ENCODE results near the gene NXPE3.

Gene NXPE3

DNA sequence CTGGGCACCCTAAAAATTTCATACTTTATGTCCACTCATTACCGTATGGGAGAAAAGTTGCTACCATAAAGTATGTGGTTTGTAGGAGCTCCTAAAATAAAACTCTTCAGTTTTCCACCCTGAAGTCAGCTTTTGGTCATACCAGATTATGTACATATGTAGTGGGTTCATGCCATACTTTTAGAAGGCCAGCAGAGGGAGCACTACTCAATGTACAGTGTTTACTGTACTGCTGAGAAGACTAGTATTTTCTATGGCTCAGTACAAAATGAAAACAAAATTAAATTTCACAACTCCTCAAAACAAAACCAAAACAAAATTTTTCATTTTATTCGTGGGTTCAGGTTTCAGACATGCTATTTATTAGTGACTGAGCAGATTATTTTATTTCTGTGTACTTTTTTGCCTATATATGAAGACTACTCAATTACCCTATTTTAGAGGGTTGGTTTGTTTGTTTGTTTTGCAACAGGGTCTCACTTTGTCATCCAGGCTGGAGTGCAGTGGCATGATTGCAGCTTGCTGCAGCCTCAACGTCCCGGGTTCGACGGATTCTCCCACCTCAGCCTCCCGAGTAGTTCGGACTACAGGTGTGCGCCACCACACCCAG is 24.3 kb downstream of the NXPE3 start:
- peak; percentile 80 for DNase-seq

DNA sequence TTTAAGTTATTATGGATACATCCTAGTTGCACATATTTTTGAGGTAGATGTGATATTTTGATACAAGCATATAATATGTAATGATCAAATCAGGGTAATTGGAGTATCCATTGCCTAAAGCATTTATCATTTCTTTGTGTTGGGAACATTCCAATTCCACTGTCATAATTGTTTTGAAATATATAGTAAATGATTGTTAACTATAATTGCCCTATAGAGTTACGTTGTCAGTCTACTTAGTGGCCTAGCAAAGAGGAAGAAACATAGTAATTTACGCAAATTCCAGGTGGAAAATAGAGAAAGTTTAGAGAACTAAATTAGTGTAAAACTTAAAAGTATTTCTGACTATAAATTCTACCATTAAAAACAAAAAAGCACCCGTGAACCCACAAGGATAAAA is 24.9 kb downstream of the NXPE3 start:
- DNase-seq: no peak

DNA sequence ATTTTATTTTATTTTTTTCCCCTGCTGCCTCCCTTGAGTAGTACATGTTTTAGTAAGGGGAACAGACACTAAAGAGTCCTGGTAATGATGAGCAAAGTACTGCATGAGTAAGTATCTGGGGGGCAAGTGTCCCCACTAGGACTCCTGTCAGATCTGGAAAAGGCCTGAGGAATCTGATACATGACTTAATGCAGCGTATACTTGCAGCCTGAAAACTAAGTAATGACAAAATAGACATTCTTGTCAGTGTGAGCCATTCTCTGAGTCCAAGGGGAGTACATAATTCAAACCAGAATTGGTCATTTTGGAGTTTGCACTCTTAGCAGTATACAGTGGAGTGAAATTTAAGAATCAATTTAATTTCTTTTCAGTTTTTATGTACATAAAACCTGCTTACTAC is 27.5 kb downstream of the NXPE3 start:
- no peak for DNase-seq

DNA sequence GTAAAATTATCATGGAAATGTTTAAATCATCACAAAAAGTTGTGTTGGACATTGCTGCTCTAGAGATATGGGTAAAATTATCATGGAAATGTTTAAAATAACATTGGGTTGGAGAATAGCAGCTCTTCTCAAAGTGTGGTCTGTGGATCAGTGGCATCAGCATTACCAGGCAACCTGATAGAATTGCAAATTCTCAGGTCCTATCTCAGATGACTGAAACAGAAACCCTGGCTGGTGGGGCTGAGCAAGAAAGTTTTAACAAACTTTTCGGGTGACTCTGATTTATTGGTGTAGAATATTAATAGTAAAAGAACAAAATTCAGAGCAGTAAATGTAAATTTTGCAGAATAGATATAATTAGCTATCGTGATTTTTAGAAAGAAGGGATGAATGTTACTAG is 28.9 kb downstream of the NXPE3 start:
- no peak for DNase-seq

DNA sequence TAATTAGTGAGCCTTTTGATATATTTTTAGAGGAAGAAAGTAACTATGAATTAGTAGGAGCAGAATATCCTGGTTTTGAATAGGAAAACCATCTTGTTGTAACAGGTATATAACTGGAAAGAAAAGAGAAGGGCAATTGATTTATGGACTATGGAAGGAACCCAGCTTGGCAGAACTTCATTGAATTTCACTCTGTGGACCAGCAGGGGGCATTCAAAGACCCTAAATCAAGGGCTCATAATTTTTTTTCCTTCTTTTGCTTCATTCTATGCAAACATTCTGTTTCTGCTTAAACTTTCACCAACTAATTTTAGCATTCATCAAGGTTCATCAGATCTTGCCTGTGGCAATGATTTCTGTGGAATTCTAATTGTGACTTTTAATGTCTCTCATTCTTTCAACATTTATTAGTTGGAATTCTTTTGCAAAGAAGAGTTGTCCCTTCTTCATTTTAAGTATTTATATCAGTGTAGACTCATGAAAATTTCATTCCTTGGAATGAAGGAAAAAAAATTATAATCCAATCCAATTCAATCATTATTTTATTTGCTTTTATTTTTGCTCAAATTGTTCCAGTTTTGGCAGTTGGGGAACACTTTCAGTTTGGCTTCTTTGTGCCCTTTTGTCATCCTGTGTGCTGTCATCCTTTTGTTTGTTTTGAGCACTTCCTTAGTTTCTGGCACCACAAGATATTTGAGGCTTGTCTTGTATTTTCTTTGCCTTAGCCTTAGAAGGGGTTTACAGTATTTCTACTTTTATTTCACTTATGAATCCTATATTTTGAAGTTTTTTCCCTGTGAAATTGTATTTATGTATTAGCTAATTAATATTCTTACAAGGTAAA is 30.4 kb downstream of the NXPE3 start:
- DNase-seq: peak; percentile 65

DNA sequence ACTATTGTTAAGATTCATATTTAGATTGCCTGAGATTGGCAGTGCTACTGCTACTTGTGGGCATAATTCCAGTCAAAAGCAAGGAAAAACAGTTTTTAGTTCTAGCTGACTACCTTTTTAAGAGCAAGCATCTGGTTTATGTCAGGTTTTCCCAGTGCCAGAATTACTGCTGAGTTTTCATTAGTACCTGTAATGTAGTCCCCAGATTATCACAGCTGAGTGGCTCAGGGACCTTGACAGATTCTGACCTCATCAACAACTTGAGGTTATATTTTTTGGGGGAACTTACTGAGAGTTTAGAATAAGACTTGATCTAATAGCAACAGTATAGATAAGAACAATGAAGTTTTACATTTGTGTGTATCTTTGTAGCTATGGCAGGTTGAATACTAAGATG is 31.0 kb downstream of the NXPE3 start:
- DNase-seq: peak; percentile 18

DNA sequence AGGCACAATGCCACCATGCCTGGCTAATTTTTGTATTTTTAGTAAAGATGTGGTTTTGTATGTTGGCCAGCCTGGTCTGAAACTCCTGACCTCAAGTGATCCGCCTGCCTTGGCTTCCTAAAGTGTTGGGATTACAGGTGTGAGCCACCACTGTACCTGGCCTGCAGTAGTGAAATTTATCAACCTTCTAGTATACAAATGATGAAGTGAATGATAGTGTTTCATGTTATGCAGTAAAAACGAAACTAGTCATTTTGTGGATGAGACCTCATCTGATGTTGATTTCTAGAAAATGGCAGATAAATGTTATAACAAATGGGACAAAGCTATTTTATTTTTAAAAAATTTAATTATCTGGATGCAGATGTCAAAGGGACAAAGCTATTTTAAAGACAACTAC is 32.9 kb downstream of the NXPE3 start:
- DNase-seq: no peak

DNA sequence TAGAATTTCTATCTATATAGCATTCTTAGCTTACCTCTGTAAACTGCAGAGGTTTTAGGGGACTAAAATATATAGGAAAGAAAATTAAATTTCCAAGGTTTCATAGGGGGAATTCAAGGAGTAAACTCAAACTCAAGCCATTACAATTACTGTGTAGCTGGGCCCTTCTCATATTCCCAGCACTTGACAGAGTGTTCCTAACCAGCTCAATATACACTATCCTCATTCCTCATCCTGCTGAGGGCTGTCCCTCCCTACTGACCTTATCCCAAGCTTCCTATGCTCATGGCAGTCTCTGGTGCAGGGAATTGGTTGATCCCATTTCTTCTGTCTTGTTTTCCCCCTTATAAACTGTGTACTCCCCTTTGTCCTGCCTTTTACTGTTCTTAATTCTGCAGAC is 33.9 kb downstream of the NXPE3 start:
- DNase-seq: no peak

DNA sequence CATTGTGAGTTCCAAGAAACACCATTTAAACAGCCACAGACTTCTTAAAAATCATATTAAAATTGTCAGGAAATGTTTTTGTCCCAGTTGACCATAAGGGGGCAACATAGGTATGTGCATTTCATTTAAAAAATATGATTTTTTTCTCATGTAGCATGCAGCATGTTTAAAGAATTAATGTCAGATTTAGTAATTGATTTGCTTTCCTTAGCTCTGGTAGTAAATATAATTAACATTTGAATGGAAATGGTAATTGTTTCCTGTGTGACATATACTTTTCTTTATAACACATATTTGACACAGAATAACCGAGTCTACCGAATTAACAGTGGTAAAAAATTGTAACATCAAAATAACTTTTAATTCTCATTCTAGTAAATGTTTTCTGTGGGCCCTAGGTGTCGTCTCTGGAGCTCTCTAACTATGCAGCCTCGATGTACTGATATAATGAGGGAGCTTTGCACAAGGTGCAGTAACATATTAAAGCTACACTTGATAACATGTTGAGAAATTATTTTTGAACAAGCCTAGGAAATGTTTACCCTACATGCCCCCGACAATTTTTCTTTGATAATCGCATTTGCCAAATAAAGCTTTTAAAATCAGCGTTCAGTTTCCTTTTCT is 34.9 kb downstream of the NXPE3 start:
- DNase-seq: peak; percentile 51

DNA sequence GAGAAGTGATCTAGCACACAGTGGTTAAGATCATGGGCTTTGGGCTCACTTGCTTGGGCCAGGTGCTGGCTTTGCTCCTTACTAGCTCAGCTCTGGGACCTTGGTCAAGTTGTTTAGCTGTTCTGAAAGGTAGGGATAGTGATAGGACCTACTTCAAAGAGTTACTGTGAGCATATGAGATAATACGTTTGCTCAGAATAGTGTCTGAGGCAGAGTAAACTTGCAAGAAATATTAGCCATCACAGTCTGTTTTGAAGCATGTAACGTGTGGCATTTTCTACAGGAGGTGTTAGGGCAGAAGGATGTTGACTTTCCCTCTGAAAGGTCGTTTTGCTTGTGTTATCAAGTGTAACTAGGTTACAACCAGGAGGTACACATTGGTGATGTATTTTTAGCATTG is 35.8 kb downstream of the NXPE3 start:
- peak; percentile 40 for DNase-seq

DNA sequence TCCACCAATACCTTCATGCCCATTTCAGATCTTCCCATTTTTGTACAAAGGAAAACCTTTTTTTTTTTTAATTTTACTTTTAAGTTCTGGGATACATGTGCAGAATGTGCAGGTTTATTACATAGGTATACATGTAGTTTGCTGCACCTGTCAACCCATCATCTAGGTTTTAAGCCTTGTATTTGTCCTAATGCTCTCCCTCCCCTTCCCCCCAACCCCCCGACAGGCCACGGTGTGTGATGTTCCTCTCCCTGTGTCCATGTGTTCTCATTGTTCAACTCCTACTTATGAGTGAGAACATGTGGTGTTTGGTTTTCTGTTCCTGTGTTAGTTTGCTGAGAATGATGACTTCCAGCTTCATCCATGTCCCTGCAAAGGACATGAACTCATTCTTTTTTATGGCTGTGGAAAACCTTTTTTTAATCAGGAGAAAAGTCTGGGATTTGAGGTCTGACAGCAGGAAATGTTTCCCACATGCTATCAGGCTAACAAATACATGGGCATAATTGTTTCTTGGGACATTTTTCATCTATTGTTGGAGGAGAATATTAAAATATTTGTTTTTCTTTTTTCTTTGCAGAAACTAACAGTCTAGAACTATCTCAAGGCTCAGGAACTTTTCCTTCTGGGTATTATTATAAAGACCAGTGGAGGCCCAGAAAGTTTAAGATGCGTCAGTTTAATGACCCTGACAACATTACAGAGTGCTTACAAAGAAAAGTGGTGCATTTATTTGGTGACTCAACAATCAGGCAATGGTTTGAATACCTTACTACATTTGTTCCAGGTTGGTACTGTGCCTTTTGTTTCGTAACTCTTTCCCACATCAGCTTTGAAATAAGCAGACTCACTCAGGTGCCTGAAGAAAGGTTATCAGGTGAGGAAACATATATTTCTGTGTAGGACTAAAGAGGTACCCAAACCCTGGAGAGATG is 37.5 kb downstream of the NXPE3 start:
- DNase-seq: no peak

DNA sequence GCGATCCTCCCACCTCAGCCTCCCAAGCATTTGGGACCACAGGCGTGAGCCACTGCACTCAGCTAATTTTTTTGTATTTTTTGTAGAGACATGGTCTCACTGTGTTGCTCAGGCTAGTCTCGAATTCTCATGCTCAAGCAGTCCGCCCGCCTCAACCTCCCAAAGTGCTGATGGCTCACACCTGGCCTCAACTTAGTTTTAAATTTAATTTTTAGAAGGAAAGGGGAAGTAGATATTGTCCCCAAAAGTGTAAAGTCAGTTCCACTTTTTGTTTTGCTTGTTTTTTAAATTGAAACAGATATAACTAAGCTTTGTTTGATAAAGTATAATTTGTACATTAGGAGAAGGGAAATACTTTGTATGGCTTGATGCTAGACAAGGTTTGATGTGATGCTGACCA is 39.0 kb downstream of the NXPE3 start:
- DNase-seq: no peak

DNA sequence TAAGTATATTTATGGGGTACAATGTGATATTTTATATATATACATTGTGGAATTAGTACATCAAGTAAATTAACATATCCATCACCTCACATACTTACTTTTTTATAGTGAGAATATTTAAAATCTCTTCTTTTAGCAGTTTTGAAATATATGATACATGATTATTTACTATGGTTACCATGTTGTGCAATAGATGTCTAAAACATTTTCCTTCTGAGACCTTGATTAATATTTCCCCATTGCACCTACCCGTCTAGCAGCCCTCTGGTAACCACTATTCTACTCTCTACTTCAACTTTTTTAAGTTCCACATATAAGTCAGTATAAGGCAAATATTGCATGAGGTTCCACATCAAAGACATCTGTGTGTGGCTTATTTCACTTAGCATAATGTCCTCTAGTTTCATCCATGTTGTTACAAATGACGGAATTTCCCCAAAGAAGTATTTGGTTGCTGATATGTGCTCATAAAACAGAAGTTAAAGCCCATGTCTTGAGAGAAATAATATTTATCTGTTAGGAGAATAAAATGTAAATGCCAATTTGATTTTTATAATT is 40.7 kb downstream of the NXPE3 start:
- no peak for DNase-seq

DNA sequence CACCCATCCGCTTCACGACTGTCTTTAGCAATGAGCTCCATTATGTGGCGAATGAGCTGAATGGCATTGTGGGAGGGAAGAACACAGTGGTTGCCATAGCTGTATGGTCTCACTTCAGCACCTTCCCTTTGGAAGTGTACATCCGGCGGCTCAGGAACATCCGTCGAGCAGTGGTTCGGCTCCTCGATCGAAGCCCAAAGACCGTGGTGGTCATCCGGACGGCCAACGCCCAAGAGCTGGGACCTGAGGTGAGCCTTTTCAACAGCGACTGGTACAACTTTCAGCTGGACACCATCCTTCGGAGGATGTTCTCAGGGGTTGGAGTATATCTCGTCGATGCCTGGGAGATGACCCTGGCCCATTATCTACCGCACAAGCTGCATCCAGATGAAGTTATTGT is 42.5 kb downstream of the NXPE3 start:
- no peak for DNase-seq

DNA sequence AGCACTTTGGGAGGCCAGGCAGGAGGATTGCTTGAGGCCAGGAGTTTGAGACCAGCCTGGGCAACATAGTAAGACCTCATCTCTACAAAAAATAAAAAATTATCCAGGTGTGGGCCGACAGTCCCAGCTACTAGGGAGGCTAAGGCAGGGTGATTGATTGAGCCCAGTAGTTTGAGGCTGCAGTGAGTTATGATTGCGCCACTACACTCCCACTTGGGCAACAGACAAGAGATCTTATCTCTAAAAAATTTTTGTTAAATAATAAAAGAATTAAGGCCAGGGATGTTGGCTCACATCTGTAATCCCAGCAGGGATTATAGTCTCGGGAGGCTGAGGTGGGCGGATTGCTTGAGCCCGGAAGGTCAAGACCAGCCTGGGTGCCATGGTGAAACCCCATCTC is 44.5 kb downstream of the NXPE3 start:
- no peak for DNase-seq

DNA sequence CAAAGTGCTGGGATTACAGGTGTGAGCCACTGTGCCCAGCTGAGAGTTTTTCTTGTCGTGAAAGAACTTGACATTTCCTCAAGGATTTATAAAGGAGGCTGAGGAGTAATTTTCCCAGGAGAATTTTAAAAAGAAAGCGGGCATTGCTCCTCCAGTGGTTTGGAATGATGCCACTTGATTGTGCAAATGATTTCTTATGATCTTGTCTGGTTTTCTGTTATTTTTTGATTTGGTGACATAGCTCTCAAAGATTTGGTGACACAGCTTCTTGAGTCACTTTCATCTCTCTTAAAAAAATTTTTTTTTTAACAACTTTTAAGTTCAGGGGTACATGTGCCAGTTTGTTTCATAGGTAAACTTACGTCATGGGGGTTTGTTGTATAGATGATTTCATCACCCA is 45.7 kb downstream of the NXPE3 start:
- no peak for DNase-seq

DNA sequence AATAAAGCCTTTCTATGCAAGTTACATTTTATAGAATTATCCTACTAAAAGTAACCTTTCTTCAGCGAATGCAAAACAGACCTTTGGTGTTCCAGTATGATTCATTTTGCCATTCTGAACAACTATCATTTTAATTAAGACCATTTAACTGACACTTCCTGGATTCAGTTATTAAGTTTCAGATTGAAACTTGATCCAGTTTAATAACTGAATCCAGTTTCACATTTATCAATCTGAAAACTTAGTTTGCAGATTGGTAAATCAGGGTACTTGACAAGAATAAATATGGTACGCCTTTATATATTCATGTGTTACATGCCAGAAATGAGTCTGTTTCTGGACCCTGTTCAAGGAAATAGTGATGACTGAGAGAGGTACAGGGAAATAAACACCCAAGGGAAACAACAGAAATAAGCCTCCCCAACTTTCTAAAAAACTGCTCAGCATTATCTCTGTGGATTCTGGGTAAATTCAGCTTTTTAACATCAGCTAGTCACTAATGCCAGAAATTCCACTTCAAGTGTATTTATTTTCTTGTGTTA is 47.0 kb downstream of the NXPE3 start:
- no peak for DNase-seq

DNA sequence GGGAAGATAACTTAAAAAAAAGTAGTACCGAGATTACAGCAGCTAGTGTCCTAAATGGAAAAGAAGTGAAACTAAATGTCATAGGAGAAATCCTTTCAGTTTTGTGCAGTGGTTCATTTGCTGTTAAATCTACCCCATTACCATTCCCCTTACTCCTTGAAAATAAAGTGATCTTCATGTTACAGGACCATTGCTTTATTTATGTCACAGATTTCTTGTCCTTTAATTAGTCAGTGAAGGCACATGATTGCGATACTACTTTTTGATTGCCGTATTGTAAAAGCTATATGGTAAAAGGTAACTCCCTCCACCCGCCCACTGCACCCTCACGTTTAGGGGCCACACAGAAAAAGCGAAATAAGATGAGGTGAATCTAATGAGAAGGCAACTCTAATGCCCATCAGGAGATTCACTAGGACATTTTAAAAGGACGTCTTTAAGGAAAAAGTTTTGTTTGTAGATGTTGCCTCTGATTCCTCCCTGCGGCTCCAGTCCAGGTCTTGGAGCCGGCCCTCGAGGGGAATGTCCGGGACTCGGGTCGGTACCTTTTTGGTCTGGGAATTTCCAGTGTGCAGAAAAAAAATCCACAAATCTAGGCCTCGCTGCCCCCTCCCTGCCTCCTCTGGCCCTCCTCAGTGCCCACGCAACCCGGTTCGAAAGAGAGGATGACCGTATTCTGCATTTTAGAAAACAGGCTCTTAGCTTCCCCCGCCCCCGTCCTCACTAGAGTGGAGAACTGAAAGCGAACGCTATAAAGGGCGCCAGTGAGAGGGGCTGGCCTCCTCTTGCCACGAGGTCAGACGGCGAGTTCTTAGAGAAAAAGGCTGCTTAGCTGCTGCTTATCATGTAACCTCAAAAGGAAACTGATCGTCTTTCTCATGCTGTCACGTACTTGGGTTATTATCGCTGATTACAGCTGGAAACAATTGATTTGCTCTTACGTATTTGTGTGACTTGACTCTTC is 48.5 kb downstream of the NXPE3 start:
- peak; percentile 82 for DNase-seq

DNA sequence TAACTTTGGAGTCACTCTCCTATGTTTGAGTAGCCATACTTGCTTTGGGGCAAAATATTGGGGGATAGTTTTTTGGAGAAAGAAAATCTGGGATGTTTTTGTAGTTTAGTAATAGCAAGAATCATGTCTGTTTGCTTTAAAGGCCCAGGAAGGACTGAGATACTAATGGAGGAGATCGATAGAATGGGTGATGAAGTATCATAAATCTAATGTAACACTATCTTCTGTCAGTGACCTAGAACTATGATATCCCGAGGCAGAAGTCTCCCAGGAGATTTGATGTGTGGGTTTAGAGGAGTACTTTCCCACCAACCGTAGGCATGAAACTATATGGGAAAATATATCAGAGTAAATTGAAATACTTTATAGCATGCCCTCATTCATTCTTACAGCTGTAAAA is 49.3 kb downstream of the NXPE3 start:
- DNase-seq: no peak

DNA sequence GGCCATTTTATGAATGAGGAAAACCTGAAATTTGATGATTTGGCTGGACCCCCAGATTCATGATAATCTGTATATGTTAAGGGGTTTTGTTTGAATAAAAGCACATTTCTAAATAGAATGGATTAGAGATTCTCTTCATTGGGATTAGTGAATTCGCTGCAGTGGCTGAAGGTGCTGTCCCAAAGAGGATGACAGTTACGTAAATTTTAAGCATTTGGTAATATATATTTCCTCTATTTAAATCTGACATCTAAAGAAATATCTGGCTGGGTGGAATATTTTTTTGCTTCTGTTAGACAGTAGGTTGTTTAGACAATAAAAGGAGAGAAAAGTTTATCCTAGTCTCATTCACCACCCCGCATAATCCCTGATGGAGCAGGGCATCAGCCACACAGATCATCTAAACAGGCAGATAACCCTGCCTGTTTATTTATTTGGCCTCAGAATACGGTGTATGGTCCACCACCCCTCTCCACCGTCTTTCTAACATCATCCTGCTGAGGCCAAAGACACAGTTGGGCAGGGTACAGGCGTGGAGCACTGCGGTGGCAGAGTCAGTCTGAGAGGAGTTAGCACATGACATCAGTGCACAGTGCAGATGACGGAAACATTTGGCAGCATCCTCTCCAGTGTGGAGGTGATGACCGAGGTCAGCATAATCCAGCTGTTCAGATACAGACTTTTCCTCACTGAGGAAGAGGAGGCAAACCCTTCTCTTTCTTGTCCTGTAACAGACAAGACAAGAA is 49.9 kb downstream of the NXPE3 start:
- peak; percentile 53 for DNase-seq

DNA sequence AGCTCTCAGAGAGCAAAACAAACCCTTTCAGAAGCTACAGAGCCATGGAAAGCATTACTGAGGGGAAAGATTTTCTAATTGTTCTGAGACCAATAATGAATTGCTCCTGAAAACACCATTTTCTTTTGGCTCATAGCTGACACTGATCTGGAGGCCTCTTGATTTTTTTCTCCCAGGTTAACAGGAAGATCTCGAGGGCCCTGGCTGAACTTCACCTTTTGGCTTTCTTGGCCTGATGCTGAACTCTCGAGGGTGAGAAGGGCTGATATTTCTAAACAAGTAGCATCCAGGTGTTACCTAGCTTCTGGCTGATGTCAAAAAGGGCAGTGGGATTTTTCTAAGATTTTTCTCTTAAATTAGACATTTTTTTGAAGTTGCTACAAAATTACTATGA is 50.4 kb downstream of the NXPE3 start:
- DNase-seq: no peak

All from CD4-positive, alpha-beta T cell treated with Interleukin-4 for 4 hours (primary cell).